ENCODE measurements around the gene CIB1.

The CIB1 gene

DNA sequence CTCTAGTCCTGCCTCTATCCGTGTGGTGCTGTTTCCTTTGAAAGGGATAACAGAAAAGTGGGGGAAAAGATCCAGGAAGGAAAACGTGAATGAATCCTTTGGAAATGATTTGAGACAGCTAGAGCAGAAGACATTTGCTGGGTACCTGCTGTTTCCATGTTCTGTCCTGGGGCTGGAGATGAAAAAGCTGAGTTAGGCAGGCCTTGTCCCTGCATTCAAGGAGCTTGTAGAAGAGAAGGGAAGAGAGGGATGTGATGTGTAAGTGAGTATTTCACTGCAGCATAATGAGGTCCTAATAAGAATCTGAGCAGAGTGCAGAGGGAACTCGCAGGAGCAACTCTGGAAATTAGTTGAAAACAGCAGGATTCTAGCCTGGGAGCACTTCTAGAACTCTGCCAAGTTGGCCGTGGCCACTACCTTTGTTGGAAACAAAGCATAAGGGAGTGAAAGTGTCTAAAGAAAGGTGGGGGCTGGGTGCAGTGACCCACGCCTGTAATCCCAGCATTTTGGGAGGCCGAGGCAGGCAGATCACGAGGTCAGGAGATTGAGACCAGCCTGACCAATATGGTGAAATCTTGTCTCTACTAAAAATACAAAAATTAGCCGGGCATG, 46.4 kb downstream of the CIB1 start:
- no peak overlapping the region for H3K4me3 ChIP-seq (replicated peaks; ENCODE audit: low read depth, low read length)
- DNase-seq (ENCODE audit: extremely low read depth, low read depth): no peak

DNA sequence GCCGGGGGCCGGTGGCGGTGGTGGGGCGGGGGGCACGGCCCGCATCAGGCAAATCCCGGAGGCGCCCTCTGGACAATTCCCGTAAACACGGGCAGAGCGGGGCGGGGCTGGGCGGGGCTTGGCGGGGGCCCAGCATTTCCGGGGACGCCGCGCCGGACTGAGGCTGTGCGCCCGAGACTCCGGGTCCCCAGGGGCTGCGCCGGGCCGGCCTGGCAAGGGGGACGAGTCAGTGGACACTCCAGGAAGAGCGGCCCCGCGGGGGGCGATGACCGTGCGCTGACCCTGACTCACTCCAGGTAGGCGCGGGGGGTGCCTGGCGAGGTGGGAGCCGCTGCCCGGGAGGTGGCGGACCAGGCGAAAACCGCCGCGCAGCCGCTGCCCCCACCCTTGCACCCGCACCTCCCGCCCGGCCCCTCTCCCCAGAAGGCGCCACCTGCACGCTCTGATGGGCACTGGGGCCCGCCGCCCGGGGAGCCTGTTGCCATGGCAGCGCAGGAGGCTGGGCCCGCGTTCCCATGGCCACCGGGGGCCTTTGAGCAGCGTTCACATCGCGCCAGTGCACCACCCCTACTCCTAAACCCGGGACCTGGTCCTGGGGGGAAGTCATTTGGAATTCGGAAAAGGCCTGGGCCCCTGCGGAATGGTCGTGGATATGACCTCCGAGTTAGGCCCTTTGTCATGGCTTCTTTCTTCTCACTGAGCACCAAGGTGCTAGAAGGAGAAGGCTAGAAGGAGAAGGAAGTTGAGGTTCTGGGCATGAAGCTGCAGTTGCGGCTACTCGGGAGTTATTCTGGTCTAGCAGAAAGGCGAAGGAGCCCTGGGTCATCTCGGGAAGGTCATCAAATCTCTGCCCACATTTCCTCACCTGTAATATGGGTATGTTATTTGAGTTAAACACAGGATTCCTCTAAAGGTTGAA, 48.7 kb downstream of the CIB1 start:
- DNase-seq (ENCODE audit: extremely low read depth, low read depth): no peak
- H3K4me3 ChIP-seq (replicated peaks; ENCODE audit: low read depth, low read length): peak overlapping the region; percentile 54
- TF ChIP-seq, protein P1, sequence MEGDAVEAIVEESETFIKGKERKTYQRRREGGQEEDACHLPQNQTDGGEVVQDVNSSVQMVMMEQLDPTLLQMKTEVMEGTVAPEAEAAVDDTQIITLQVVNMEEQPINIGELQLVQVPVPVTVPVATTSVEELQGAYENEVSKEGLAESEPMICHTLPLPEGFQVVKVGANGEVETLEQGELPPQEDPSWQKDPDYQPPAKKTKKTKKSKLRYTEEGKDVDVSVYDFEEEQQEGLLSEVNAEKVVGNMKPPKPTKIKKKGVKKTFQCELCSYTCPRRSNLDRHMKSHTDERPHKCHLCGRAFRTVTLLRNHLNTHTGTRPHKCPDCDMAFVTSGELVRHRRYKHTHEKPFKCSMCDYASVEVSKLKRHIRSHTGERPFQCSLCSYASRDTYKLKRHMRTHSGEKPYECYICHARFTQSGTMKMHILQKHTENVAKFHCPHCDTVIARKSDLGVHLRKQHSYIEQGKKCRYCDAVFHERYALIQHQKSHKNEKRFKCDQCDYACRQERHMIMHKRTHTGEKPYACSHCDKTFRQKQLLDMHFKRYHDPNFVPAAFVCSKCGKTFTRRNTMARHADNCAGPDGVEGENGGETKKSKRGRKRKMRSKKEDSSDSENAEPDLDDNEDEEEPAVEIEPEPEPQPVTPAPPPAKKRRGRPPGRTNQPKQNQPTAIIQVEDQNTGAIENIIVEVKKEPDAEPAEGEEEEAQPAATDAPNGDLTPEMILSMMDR (IDR thresholded peaks at IDR 0.05; ENCODE audit: low read depth, low read length, missing control alignments): no peak

More for the DNA sequence above, 46.4 kb downstream of the CIB1 start:
- TF ChIP-seq, protein P1 (IDR thresholded peaks at IDR 0.05; ENCODE audit: low read depth, low read length, missing control alignments): no peak

DNA sequence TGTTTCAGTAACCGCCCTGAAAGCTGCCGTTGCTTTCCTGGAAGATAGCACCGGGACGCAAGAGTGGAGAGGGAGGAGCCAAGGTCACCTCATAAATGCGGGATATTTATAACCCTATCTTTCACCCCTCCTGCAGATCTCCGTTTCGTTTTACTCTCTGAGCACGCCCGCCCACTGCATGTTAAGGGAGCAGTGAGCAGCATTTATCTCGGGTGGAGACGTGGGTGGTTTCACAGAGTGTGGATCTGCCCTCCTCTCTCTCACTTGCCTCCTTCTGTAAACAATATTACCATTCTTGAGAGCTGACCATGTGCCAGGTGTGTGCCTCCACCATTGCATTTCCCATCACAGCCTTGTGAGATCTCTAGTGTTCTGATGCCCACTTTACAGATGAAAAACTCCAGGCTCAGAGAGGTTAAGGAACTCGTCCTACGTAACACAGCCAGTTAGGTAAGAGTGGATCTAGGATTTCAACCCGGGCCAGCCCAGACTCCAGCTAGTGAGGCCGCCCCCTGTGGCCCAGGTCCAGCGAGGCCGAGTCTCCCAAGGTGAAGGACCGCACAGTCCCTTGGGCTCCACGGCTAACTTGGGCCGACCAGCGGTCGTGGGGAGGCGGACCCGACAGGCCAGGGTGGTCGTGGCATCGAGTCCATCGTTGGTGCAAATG, 49.5 kb downstream of the CIB1 start:
- TF ChIP-seq, protein P1 (IDR thresholded peaks at IDR 0.05; ENCODE audit: low read depth, low read length, missing control alignments): no peak
- H3K4me3 ChIP-seq (replicated peaks; ENCODE audit: low read depth, low read length): peak overlapping the region; percentile 54
- DNase-seq (ENCODE audit: extremely low read depth, low read depth): no peak

DNA sequence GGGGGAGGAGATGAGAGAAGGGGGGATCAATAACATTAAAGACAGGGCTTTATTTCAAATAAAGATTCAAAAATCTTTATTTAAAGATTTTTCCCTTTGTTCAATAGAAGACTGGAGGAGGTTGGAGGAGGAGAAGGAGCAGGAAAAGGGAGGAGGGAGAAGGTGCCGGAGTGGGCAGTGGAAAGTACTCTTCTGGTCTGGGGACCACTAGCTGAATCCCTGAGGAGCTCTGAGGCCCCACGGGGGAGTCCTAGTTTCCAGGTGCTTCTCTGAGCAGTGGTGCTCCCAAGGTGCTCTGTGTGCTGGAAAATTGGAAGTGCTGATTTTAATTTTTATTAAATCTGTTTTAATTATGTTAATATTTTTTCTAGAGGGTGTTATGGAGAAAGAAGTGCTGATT, 52.0 kb downstream of the CIB1 start:
- TF ChIP-seq, protein P1 (IDR thresholded peaks at IDR 0.05; ENCODE audit: low read depth, low read length, missing control alignments): no peak
- no peak for DNase-seq (ENCODE audit: extremely low read depth, low read depth)
- no peak overlapping the region for H3K4me3 ChIP-seq (replicated peaks; ENCODE audit: low read depth, low read length)
